Measurements from ENCODE around the gene KLHL34.

The KLHL34 gene

GRCh38 chrX:21658152-21658737 lies at the start of gene KLHL34:
TSS of gene KLHL34 (minus strand) at chrX:21658330. CDS start at chrX:21657788, 542 bp downstream.
- no peak for DNase-seq

- DNase-seq: no peak
These were observed 47.1 kb upstream of the KLHL34 start for GRCh38 chrX:21705225-21705624.

GRCh38 chrX:21702725-21703124 lies 44.6 kb upstream of the KLHL34 start:
- no peak for DNase-seq

- DNase-seq: no peak
These were observed 42.8 kb upstream of the KLHL34 start for GRCh38 chrX:21700967-21701366.

GRCh38 chrX:21700275-21700674 lies 42.1 kb upstream of the KLHL34 start:
- DNase-seq: no peak

- DNase-seq: no peak
These were observed 41.0 kb upstream of the KLHL34 start for GRCh38 chrX:21699136-21699535.

GRCh38 chrX:21698272-21698671 lies 40.1 kb upstream of the KLHL34 start:
- DNase-seq: no peak

- DNase-seq: no peak
These were observed 33.4 kb upstream of the KLHL34 start for GRCh38 chrX:21691512-21692018.

- DNase-seq: no peak
These were observed 25.8 kb upstream of the KLHL34 start for GRCh38 chrX:21683941-21684340.

GRCh38 chrX:21678048-21678612 lies 20.0 kb upstream of the KLHL34 start:
- no peak for DNase-seq

GRCh38 chrX:21675931-21676330 lies 17.8 kb upstream of the KLHL34 start:
- DNase-seq: no peak

GRCh38 chrX:21674430-21675186 lies 16.5 kb upstream of the KLHL34 start:
- no peak for DNase-seq

GRCh38 chrX:21666679-21667078 lies 8.5 kb upstream of the KLHL34 start:
- DNase-seq: no peak

- DNase-seq: no peak
These were observed 8.1 kb upstream of the KLHL34 start for GRCh38 chrX:21666252-21666651.

GRCh38 chrX:21662761-21663160 lies 4.6 kb upstream of the KLHL34 start:
- DNase-seq: no peak

- no peak for DNase-seq
These were observed 3.2 kb upstream of the KLHL34 start for GRCh38 chrX:21661316-21661715.

GRCh38 chrX:21660156-21660555 lies 2.0 kb upstream of the KLHL34 start:
- no peak for DNase-seq

GRCh38 chrX:21659320-21659719 lies 1.2 kb upstream of the KLHL34 start:
- no peak for DNase-seq

- DNase-seq: no peak
These were observed 616 bp upstream of the KLHL34 start for GRCh38 chrX:21658746-21659145.

- no peak for DNase-seq
These were observed 595 bp downstream of the KLHL34 start for GRCh38 chrX:21657318-21658151.

- DNase-seq: no peak
These were observed 1.4 kb downstream of the KLHL34 start for GRCh38 chrX:21656587-21657317.

GRCh38 chrX:21655901-21656586 lies 2.1 kb downstream of the KLHL34 start:
- DNase-seq: no peak
